GM12801 (cell line): Measurements from ENCODE around the gene TTC21A.

ENCODE experiments used
- TF ChIP-seq, protein P1 (sequence below): IDR thresholded peaks from one replicate; pipeline ENCODE4 v1.5.1; 2011; ENCODE audit warnings: control low read depth; ENCODE audit not compliant: insufficient read length; ENCODE audit errors: extremely low read depth

Gene TTC21A, protein sequence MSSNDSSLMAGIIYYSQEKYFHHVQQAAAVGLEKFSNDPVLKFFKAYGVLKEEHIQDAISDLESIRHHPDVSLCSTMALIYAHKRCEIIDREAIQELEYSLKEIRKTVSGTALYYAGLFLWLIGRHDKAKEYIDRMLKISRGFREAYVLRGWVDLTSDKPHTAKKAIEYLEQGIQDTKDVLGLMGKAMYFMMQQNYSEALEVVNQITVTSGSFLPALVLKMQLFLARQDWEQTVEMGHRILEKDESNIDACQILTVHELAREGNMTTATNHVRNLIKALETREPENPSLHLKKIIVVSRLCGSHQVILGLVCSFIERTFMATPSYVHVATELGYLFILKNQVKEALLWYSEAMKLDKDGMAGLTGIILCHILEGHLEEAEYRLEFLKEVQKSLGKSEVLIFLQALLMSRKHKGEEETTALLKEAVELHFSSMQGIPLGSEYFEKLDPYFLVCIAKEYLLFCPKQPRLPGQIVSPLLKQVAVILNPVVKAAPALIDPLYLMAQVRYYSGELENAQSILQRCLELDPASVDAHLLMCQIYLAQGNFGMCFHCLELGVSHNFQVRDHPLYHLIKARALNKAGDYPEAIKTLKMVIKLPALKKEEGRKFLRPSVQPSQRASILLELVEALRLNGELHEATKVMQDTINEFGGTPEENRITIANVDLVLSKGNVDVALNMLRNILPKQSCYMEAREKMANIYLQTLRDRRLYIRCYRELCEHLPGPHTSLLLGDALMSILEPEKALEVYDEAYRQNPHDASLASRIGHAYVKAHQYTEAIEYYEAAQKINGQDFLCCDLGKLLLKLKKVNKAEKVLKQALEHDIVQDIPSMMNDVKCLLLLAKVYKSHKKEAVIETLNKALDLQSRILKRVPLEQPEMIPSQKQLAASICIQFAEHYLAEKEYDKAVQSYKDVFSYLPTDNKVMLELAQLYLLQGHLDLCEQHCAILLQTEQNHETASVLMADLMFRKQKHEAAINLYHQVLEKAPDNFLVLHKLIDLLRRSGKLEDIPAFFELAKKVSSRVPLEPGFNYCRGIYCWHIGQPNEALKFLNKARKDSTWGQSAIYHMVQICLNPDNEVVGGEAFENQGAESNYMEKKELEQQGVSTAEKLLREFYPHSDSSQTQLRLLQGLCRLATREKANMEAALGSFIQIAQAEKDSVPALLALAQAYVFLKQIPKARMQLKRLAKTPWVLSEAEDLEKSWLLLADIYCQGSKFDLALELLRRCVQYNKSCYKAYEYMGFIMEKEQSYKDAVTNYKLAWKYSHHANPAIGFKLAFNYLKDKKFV (N-terminal part only)

DNA sequence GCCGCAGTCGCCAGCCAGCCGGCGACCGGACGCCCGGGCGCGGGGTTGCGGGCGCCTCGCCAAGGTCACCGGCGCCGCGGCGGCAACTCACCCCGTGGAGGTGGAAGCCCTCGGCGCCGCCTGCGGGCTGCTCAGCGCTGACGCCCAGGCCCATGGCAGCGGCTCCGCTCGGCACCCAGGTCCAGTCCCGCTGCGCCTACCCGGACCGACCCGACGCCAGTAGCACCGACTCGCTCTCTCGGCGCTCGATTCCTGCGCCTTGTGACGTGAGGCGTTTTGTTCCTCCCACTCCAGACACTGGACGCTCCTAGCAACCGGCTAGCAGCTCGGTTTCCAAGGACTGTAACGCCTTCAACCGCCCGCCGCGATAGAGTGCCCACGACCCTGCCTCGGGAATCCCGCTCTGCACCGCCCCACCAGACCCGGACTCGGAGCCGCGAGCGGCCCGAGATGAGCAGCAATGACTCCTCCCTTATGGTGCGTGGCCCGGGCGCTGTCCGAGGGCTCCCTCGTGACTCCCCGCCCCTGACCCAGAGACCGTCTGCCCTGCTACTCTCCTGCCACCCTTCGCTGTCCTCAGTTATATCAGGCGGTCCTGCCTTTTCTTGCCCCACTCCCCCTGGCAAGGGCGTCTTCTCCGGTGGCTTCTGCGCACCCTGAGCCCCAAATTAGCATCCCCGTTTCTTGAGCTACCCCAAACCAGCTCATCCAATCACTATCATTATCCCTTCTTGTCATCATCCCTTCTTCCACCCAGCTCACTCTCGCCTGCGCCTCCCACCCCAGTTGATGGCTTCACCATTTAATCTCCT is at the start of gene TTC21A, which contains the start of gene GORASP1:
Gene TTC21A (plus strand): TSS at position 293 of the 812 bp plus-strand sequence. CDS start 158 bp downstream, at position 451.
Gene GORASP1 (minus strand): TSS at position 240 of the 812 bp plus-strand sequence. CDS start 86 bp downstream, at position 154.
- TF ChIP-seq, protein P1, sequence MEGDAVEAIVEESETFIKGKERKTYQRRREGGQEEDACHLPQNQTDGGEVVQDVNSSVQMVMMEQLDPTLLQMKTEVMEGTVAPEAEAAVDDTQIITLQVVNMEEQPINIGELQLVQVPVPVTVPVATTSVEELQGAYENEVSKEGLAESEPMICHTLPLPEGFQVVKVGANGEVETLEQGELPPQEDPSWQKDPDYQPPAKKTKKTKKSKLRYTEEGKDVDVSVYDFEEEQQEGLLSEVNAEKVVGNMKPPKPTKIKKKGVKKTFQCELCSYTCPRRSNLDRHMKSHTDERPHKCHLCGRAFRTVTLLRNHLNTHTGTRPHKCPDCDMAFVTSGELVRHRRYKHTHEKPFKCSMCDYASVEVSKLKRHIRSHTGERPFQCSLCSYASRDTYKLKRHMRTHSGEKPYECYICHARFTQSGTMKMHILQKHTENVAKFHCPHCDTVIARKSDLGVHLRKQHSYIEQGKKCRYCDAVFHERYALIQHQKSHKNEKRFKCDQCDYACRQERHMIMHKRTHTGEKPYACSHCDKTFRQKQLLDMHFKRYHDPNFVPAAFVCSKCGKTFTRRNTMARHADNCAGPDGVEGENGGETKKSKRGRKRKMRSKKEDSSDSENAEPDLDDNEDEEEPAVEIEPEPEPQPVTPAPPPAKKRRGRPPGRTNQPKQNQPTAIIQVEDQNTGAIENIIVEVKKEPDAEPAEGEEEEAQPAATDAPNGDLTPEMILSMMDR: no peak

DNA sequence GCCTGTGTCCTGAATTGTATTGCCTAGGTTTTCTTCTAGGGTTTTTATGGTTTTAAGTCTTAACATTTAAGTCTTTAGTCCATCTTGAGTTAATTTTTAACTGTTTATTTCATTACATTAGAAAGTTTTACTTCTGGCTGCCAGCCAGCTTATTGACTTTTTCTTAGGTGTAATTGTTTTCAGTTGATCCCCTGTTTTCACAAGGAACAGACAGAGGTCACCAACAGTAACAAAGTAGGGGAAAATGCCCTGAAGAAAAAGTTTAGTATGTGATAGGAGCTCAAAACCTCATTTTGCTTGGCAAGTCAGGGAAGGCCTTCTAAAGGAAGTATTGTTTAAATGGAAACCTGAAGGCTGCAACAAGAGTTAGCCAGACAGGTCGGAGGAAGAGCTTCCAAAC is 45.3 kb upstream of the TTC21A start:
- TF ChIP-seq, protein P1: no peak

DNA sequence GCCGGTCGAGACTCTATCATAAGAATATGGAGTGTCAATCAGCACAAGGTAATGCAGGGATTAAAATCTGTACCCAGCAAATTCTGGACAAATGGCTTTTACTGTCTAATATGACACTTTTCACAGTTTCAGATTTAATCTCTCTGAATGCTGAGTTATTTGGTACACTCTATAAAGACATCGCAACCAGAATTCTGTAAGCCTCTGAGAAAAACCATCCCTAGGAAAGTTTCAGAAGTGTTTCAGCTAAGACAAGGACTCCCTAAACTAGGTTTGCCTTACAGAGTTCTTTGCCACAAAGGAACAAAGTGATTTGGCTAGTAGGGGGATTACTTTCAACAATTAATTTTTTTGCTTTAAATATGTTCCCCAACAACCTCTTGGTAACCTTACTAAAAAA is 44.3 kb upstream of the TTC21A start:
- TF ChIP-seq, protein P1: no peak

DNA sequence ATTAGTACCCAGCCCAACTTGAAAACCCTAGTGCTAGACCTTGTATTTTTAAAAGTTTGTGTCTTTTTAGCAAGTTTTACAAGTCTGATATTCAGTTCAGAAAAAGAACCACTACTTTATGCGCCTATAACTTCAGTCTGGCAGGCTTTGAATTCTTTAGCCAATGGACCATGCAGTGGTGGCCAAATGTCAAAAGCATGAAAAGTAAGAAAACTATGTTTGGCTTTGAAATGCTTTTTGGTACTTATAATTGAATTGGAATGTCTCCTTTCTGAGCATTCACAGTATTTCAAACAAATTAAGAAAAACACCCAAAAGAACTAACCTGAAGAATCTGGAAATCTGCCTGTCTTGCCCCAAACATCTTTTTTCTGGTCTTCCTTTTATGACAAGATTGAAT is 42.8 kb upstream of the TTC21A start:
- TF ChIP-seq, protein P1: no peak

DNA sequence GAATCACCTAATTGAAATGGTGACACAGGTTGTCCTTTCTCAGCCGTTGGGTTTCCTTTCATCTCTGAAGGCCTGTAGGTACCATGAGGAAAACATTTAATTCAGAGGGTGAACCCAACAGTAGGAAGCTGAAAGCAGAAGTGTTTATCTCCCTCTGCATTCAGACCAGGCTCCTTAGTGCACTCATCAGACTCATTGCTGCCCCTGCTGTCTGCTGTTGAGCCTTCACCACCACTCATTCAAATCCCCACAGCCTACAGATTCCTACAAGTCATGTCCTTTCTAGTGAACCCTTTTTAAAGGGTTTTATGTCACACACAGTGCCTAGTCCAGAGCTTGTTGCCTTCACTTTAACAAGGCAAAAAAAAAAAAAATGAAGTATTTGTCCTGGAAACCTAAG is 42.3 kb upstream of the TTC21A start:
- TF ChIP-seq, protein P1: no peak

DNA sequence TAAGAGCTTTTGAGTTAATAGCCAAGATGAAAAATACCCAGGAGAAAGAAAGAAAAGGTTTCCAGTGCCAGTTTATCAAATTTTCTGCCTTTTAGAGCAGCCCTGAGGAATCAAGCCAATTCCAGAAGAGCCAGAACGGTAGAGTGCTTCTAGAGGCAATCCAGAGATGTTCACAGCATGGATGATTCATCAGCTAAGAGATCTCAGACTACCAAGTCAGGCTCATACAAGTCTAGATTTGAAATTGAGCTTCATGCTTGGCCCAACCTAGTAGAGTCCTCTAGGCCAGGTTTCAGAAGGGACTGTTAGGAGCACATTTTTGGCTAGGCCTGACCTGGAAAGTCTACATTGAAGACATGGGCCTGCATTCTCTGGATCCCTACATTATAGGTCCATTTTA is 40.2 kb upstream of the TTC21A start:
- TF ChIP-seq, protein P1: no peak
